ENCODE data around the gene FGF12. TPM values are rescaled to one million over a fixed set of nuclear protein-coding genes. Genes with fewer than 3 reads are reported as not detected.

The FGF12 gene
- polyA plus RNA-seq, 1 of the 3 experiments (the other 2 are of a cell fraction) = 0.30 TPM

DNA sequence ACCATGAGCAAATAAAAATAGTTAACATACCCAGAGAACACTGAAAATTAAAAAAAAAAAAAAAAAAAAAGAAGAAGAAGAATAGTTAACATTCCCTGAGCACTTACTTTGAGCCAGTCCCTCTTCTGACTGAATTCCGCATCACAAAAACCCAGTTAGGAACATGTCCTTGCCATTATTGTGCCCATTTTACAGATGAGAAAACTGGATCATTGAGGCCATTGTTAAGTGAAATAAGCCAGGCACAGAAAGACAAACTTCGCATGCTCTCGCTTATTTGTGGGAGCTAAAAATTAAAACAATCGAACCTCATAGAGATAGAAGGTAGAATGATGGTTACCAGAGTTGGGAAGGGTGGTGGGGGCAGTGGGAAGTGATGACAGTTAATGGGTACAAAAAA lies 119.5 kb downstream of the FGF12 start:
- no peak overlapping the region for H2AFZ ChIP-seq (ENCODE audit: low read depth)
- H3K27ac ChIP-seq (ENCODE audit: low read depth in 2 of 2, low read length in 1 of 2) = no peak overlapping the region
- H3K27me3 ChIP-seq (ENCODE audit: insufficient read depth) = no peaks in the 10 kb centered on the region
- no peak overlapping the region for H3K4me3 ChIP-seq (ENCODE audit: low read depth in 2 of 2, low read length in 1 of 2)
- H3K4me2 ChIP-seq = no peak overlapping the region
- H3K36me3 ChIP-seq (replicated peaks in 1 of 2; ENCODE audit: control insufficient read depth in 1 of 2, insufficient read depth in 2 of 2, low read length in 1 of 2) = no peaks in the 10 kb centered on the region
- no peaks in the 10 kb centered on the region for H3K79me2 ChIP-seq (ENCODE audit: insufficient read depth)
- no peaks in the 10 kb centered on the region for H3K9me3 ChIP-seq
- CTCF ChIA-PET = no interaction called here
- no peaks in the 10 kb centered on the region for H3F3A ChIP-seq (replicated peaks; ENCODE audit: insufficient read depth)
- H3K4me1 ChIP-seq (ENCODE audit: control insufficient read depth in 1 of 2, insufficient read depth in 2 of 2, low read depth in 1 of 2, low read length in 1 of 2) = no peaks in the 10 kb centered on the region
- H3K9me2 ChIP-seq = no peaks in the 10 kb centered on the region
- TF ChIP-seq SMC3 (IDR thresholded peaks at IDR 0.05; ENCODE audit: low read depth, low read length) (no peak), FOXM1 (IDR thresholded peaks at IDR 0.05; ENCODE audit: low read depth) (no peak), RCOR1 (IDR thresholded peaks at IDR 0.05; ENCODE audit: low read length) (no peak), EP300 (IDR thresholded peaks at IDR 0.05; ENCODE audit: borderline replicate concordance in 1 of 2, low read depth in 1 of 2, low read length in 1 of 2) (no peak), GABPA (IDR thresholded peaks at IDR 0.05; ENCODE audit: low read depth) (no peak), RAD21 (IDR thresholded peaks at IDR 0.05; ENCODE audit: low read length) (no peak), JUND (IDR thresholded peaks at IDR 0.05) (no peak), NRF1 (IDR thresholded peaks at IDR 0.05; ENCODE audit: low read depth, low read length) (no peak), FOSL2 (IDR thresholded peaks at IDR 0.05; ENCODE audit: borderline replicate concordance, low read depth) (no peak), MXI1 (IDR thresholded peaks at IDR 0.05; ENCODE audit: low read depth, low read length) (no peak), SIN3A (IDR thresholded peaks at IDR 0.05; ENCODE audit: borderline replicate concordance, low read depth, low read length) (no peak), RFX5 (IDR thresholded peaks at IDR 0.05; ENCODE audit: low read length) (no peak), TAF1 (IDR thresholded peaks at IDR 0.05; ENCODE audit: borderline replicate concordance, low read depth, low read length) (no peak)
- TF ChIP-seq, protein P1, sequence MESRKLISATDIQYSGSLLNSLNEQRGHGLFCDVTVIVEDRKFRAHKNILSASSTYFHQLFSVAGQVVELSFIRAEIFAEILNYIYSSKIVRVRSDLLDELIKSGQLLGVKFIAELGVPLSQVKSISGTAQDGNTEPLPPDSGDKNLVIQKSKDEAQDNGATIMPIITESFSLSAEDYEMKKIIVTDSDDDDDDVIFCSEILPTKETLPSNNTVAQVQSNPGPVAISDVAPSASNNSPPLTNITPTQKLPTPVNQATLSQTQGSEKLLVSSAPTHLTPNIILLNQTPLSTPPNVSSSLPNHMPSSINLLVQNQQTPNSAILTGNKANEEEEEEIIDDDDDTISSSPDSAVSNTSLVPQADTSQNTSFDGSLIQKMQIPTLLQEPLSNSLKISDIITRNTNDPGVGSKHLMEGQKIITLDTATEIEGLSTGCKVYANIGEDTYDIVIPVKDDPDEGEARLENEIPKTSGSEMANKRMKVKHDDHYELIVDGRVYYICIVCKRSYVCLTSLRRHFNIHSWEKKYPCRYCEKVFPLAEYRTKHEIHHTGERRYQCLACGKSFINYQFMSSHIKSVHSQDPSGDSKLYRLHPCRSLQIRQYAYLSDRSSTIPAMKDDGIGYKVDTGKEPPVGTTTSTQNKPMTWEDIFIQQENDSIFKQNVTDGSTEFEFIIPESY (IDR thresholded peaks at IDR 0.05; ENCODE audit: borderline replicate concordance, low read depth) = no peak
- TF ChIP-seq, protein P2, sequence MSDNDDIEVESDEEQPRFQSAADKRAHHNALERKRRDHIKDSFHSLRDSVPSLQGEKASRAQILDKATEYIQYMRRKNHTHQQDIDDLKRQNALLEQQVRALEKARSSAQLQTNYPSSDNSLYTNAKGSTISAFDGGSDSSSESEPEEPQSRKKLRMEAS (IDR thresholded peaks at IDR 0.05; ENCODE audit: low read depth) = no peak
- TF ChIP-seq, protein P3, sequence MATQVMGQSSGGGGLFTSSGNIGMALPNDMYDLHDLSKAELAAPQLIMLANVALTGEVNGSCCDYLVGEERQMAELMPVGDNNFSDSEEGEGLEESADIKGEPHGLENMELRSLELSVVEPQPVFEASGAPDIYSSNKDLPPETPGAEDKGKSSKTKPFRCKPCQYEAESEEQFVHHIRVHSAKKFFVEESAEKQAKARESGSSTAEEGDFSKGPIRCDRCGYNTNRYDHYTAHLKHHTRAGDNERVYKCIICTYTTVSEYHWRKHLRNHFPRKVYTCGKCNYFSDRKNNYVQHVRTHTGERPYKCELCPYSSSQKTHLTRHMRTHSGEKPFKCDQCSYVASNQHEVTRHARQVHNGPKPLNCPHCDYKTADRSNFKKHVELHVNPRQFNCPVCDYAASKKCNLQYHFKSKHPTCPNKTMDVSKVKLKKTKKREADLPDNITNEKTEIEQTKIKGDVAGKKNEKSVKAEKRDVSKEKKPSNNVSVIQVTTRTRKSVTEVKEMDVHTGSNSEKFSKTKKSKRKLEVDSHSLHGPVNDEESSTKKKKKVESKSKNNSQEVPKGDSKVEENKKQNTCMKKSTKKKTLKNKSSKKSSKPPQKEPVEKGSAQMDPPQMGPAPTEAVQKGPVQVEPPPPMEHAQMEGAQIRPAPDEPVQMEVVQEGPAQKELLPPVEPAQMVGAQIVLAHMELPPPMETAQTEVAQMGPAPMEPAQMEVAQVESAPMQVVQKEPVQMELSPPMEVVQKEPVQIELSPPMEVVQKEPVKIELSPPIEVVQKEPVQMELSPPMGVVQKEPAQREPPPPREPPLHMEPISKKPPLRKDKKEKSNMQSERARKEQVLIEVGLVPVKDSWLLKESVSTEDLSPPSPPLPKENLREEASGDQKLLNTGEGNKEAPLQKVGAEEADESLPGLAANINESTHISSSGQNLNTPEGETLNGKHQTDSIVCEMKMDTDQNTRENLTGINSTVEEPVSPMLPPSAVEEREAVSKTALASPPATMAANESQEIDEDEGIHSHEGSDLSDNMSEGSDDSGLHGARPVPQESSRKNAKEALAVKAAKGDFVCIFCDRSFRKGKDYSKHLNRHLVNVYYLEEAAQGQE (IDR thresholded peaks at IDR 0.05; ENCODE audit: low read depth, low read length) = no peak
- H4K20me1 ChIP-seq (ENCODE audit: insufficient read depth) = no peaks in the 10 kb centered on the region
- POLR2A ChIA-PET = no interaction called here
- WGBS (ENCODE audit: low lambda C conversion rate) = 19% methylated on average over 4 of the region's 4 CpGs
- no peak overlapping the region for H3K9ac ChIP-seq
- no peak for DNase-seq
